HEK293T (cell line): Measurements from ENCODE around the gene NUDT2.

Experiments used
- ARNT ChIP-seq: fragments of 450-650 bp; IDR thresholded peaks from 2 replicates; pipeline ENCODE4 v1.6.1; 2017; ENCODE audit warnings: mild to moderate bottlenecking
- BHLHE40 ChIP-seq: fragments of 450-650 bp; IDR thresholded peaks from 2 replicates; pipeline ENCODE4 v1.6.1; 2016; ENCODE audit warnings: mild to moderate bottlenecking, moderate library complexity, borderline replicate concordance
- ELF4 ChIP-seq: fragments of 450-650 bp; IDR thresholded peaks from 2 replicates; pipeline ENCODE4 v1.6.1; 2017; ENCODE audit warnings: antibody characterized with exemption
- FOXA1 ChIP-seq: fragments of 450-650 bp; IDR thresholded peaks from 2 replicates; pipeline ENCODE4 v1.6.1; 2016; ENCODE audit warnings: mild to moderate bottlenecking
- FOXM1 ChIP-seq: fragments of 450-650 bp; IDR thresholded peaks from 2 replicates; pipeline ENCODE4 v1.6.1; 2017; ENCODE audit warnings: mild to moderate bottlenecking, borderline replicate concordance
- L3MBTL2 ChIP-seq: fragments of 450-650 bp; conservative IDR thresholded peaks from 2 replicates; pipeline ENCODE4 v1.6.1; 2016; ENCODE audit warnings: mild to moderate bottlenecking
- SP1 ChIP-seq: fragments of 450-650 bp; IDR thresholded peaks from 2 replicates; pipeline ENCODE4 v1.6.1; 2017
- TARDBP ChIP-seq: fragments of 450-650 bp; IDR thresholded peaks from 2 replicates; pipeline ENCODE4 v1.6.1; 2016
- ZNF384 ChIP-seq: fragments of 450-650 bp; IDR thresholded peaks from 2 replicates; pipeline ENCODE4 v1.6.1; 2016

DNA sequence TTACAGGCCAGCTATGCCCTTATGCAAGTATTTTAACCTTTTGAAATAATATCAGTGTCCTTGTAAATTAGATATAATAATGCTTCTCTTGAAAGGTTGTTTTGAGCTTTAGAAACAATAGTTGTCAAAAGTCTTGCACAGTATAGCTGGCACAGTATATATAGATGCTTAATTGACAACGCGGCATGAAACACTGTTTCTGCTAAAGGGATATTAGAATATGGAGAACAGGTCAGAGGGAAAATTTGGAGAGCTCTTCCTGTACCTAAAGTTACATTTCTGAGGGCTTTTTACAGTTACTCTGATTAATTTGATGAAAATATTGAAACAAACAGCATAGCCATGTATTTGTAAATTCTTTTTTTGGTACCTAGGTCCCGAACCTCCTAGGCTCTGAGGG is 4.5 kb downstream of the NUDT2 start:
- TF ChIP-seq ARNT (no peak), SP1 (no peak), FOXA1 (no peak), TARDBP (no peak), L3MBTL2 (no peak), ELF4 (no peak), BHLHE40 (no peak), ZNF384 (no peak), FOXM1 (no peak)
